ENCODE measurements around the gene COL13A1.

Gene COL13A1

DNA sequence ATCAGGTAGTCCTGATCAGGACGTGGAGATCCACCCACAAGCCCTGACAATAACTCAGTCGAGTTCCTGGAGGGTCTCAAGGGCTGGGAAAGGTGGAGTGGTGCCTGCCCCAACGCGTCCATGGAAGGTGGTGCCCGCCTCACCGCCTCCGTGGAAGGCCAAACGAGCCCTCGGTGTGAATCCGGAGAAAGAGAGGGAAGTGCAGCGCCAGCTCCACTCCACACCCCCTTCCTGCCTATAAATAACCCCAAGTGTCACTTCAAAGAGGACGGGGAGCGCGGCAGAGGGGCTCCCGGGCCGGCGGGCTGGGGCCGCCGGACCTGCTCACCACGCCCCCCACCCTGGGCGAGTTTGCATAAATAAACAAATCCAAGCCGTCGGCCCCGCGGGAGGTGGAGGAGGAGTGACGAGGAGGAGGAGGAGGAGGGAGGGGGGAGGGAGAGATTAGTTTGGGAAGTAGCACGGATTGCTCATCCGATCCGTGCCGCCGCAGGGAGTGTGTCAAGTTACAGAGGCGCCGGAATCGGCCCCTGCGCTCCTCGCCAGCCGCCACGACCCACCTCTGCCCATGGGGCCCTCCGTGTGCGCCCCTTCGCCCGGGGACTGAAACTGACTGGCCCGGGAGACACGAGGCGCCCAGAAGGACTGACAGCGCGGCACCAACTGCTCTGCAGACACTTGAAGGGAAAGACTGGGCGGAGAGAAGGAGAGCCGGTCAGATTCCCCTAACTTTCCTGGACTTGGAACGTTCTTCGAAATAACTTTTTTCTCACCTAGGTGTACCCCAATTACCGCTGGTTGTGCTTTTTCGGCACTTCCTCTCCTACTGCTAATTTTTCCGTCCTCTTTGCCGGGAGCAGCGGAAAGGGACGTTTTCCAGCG lies at the start of gene COL13A1:
TSS of gene COL13A1 (plus strand) at position 473 of the 882 bp plus-strand sequence. CDS start 518 bp downstream, outside the sequence.
- peak in 1 of 2 experiments; percentile 3 for DNase-seq

DNA sequence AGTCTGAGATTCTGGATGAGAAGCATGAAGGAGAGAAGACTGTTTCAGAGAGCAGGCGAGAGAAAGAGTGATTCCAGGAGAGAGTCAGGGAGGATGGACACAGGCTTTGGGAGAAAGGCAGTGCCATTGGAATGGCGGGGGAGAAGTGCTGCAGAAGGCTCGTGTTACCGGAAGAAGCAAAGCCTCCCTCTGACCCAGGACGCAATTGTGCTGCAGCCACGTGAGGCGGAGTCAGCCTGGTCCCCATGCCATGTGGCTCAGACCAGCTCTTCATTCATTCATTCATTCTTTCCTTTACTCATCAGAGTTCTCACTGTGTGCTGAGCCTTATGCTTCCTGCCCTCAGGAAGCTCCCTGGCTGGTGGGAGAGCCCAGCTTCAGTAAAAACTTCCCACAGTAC lies 49.2 kb upstream of the COL13A1 start:
- DNase-seq = no peak

DNA sequence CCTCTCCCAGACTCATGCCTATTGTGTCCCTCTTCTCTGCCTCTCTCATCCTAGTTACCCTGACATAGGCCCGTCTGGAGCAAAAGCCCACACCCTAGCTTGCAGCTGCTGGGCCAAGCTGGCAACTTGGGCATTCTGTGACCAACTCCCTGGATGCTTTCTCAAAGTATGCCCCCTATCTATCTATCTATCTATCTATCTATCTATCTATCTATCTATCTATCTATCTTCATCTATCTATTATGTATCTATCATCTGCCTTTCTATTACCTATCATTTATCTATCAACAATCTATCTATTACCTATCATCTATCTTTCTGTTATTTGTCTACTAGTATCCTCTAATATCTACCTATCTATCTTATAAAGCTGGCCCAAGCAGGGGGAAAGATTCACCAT lies 45.4 kb upstream of the COL13A1 start:
- DNase-seq = no peak

DNA sequence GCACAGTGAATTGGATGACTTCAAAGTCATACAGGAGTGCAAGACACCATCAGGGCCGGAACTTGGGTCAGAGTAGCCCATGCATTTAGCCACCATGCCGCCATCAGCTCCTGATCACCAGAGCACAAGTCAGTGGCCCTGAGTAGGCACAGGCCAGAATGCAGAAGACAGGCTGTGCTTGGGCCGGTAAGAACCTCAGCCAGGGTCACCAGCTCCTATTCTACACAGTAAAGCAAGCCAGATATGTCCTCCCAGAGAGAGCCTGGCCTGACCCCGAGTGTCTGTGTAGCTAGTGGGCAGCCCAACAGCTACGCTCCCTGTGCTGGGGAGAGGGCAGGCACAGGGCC lies 44.5 kb upstream of the COL13A1 start:
- no peak for DNase-seq

DNA sequence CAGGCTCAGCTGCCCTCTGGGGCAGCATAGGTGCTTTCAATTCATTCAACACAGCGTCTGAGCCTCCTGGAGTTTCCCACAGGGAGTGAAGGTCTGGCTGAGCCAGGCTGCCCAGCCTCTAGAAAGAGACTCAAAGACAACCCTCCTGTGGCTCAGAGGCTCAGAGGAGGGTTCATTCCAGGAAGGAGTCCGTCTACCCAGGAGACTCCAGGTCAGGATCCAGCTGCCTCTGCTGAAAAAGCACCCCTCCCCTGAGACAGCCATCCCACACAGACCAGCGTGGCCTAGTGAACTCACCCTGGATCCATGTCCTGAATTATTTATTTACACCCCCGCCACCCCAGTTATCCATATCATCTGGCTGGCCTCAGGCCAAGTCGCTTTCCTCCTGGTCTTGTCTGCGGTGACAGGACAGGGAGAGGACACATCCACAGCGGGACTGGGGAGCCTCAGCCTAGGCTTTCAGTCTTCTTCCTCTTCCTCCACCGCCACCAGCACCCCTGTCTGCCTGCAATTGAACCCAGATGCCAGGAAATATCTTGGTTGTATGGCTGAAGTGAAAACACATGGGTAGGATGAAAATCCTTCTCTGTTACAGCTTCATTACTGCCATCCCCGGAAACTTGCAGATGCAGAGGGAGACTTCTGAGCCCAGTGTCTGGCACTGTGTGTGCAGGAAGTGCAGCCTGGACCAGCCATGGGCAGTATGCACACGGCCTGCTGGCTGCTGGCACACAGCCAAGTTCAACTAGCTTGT lies 44.0 kb upstream of the COL13A1 start:
- peak; percentile 6 to 54 for DNase-seq

DNA sequence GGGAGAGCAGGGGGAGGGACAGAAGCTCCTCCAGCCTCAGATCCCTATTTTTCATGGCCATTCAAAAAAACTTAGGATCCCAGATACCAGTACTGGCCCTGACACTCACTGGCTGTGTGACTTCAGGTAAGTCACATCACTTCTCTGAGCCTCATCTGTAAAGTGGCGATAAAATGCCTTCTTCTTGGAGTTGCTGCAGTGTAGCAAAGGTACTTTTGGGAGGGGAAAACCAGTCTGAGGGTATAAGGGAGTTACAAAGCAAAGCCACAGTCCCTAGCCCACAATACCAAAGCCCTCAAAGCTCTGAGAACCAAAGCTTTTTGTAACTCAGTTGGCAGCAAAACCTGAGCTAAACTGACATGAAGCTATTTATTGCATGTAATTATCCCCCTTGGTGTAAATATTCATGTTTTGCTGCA lies 43.4 kb upstream of the COL13A1 start:
- DNase-seq = no peak

DNA sequence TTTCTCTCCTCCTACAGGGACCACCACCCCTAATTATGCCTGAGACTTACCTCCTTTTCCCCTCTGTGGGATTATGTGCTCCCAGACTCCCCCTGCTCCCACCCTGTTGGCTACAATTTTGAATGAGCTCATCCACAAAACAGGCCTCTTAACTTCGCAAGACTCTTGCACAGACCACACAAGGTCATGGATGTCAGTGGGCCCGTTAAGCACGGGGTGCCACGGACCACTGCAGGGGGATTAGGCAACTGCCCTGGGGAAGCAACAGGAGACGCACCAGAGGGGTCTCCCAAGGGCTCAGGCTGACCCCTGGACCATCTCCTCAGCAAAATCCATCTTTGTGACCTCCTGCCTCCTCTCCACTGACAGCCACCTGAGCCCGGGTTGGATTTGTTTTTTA lies 42.1 kb upstream of the COL13A1 start:
- no peak for DNase-seq

DNA sequence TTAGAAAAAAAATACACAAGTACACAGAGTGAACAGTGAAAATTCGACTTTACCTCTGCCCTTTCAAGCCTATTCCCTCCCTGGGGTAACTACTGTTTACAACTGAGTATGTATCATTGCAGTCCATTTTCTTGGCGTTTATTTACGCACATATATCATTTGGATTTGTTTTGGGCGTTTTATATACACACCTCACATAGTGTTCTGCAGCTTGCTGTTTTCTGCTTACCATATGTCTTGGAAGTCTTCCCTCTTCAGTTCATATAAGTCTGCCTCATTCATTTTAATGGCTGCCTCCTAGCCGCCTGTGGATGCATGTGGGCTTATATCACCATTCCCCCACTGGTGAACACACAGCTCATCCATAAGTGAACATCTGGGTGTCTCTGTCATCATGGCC lies 41.6 kb upstream of the COL13A1 start:
- DNase-seq = no peak

DNA sequence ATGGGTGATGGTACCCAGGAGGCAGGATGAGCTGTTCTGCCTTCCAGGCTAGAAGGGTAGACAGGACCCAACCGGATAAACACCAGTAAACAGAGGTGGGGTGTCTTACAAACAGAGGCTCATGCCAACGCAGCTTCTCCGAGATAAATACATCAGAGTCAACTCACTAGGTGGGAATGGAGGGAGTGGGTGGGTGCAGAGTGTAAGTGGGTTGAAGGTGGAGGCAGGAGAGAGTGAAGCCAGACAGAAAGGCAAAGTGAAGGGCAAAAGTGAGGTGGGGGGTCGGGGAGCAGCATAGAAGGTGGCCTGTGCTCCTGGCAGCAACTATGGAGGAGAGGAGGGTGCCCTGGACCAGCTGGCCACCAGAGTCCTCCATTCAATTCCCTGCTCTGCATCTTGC lies 40.4 kb upstream of the COL13A1 start:
- DNase-seq = no peak

DNA sequence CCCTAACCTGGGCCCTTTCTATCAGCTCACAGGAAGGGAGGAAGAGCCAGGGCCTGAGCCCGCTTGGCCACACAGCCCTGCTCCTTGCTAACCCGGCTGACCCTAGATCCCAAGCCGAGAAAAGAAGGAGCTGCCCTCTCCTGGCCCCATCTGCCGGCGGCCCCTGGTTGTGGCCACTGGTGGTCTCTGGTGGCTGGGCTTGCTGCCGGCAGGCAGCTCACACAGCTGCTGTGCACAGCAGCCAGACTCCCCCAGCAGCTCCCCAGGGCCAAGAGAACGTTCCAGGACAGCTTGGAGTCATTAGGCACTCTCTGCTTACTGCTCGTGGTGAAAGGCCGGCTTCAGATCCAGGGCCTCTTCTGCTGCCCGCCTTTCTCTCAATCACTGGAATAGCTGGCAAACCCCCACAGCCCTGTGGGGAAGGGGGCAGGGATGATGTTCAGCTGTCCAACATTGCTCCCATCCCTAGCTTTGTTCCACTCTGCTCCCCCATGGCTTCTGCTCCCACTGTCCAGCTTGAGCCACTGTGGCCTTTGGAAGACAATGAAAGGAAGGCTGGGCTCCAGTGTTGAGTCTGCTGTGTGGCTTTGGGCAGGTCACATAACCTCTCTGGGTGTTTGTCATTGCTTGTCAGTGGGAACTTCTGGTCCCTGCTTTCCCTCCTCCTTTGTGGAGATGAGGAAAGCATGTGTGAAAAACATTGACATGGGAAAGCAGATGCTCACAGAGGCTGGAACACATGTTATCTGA lies 35.4 kb upstream of the COL13A1 start:
- DNase-seq = no peak

DNA sequence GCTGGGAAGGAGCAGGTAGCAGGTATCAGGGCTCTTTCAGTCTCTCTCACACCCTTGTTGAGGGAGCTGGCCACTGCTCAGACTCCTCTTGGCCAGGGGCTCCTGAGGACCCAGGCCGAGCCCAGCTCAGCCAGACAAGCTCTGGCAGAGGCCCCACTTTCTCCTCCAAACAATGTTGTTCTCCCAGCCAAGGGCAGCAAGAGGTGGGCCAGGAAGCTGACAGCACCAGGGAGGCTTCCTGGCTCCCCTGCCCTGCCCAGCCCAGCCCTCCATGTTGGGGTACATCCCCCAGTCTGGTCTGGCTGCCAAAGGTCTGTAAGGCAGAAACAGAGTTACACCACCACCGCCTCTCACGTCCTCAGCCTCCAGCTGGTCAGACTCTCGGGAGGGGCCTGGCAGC lies 33.9 kb upstream of the COL13A1 start:
- DNase-seq = no peak

DNA sequence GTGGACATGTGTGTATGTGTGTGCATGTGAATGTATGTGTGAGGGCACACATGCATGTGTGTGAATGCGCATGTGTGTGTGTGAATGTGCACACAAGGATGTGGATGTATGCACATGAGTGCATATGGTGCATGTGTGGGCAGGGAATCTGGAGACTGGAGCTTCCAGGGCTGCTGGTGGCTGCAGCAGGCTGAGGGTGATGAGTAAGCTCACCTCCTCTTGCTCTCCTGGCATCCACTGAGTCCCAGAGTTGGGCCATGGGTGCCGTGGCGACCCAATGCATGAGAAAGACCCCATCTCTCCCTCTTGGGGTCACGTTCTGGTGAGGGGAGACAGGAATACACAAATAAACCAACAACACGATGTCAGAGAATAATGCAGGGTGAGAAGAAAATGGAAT lies 33.3 kb upstream of the COL13A1 start:
- DNase-seq = no peak

DNA sequence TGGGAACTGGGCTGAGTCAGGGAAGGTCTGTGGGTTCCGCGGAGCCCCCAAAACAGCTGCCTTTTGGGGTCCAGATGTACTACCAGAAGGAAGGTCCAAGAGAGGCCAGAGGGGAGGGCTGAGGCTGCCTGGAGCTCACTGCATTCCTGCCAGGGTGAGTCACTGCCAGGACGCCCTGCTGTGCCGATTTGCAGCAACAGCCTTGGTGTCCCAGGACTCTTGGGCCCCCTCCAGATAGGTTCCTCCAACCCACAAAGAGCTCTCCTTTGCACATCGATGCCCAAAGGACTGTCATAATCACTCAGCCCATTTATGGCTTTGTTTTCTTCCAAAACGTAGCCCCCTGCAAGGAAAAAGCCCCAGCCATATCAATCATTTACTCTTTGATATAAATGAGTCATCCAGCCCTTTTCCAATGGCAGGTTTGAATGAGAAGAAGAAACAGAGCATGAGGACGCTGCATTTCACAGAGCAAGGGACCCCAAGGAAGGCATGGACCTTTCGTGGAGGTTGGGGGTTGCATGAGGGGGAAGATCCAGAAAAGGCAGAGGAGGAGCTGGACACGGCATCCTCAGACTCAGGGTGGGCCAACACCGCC lies 32.2 kb upstream of the COL13A1 start:
- DNase-seq = no peak

DNA sequence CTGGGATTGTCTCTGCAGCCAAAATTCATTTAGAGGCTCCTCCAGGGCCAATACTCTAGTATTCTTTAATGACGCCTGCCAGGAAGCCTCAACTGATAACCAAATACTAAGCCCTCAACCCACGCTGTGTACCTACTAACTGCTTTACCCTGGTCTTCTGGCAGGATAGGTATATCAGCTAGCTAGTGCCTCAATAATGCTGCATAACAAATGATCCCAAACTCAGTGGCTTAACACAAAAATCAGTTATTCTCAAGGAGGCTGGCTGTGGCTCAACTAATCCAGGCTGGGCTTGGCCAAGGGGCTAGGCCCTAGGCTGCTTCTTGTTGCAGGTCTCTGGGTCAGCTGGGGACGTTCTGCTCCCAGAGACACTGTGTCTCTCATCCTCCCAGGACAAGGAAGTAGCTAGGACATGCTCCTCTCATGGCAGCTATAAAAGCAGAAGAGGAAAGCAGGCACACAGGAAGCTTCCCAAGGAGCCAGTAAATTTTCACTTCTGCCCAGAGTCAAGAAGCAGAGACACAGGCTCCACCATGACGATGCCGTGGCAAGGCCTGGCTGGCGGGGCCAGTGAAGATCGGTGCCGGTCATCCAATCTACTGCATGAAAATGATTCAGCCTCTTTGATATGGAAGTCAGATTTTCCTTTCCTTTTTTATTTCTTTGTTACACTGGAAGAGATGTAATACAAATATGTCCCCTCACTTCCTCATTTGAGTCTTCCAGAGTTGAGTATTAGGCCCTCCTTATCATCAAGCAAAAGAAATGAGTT lies 28.6 kb upstream of the COL13A1 start:
- no peak for DNase-seq

DNA sequence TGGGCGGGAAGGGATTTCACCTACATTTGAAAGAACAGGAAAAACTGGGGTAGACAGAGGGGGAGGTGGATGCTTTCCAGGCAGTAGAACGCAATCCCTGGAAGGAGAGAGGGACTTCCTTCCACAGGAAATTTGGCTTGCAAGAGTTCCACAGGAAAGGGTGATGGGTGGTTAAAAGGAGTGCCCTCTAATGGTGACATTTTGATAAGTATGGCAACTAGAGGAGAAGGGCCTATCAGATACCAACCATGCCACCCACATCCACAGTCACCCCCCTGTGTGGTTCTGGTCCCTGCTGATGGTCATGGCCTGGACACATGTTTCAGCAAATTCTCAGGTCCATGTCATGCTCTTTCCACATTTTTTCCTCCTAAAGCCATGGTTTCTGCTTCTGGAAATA lies 27.1 kb upstream of the COL13A1 start:
- DNase-seq = no peak

DNA sequence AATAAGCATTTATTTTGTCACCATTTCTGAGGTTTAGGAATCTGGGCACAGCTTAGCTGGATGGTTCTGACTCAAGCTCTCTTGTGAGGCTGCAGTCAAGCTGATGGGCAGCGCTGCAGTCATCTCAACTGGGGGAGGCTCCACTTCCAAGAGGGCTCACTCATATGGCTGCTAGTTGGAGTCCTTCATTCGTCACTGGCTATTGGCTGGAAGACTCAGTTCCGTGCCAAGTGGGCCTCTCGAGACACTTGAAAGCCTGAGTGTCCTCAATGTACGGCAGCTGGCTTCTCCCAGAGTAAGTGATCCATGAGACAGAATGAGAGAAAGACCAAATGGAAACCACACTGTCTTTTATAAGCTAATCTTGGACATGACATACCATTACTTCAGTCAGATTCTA lies 21.6 kb upstream of the COL13A1 start:
- DNase-seq = no peak

DNA sequence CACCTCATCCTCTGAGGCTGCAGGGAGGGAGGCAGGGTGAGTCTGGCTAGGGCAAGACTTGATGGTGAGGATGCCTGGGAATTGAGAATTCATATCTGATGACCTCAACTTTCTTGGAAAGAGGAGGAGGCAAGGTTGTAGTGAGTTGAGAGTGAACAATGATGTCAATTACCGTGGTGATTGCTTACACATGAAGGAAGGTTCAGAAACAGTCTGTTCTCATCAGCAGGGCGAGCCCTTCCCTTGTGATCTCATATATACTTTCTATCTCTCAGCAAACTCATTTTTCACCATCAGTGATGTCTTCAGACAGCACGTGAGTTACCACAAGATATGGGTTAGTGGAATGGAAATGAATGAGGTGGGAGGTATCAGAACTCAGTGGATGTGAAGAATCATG lies 20.1 kb upstream of the COL13A1 start:
- DNase-seq = no peak

DNA sequence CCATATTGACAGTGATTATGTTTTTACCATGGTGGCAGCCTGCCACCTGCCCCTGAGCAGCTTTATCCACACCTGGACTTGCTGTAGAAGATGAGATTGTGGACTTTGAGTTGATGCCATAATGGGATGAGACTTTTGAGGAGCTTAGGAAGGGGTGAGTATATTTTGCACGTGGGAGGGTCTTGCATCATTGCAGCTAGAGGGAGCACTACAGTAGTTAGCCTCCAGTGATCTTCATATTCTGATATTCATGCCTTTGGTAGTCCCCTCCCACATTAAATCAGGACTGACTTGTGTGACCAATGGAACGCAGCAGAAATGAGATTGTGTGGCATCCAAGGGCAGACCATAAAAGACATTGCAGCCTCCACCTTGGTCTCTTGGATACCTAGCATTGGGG lies 18.2 kb upstream of the COL13A1 start:
- DNase-seq = no peak

DNA sequence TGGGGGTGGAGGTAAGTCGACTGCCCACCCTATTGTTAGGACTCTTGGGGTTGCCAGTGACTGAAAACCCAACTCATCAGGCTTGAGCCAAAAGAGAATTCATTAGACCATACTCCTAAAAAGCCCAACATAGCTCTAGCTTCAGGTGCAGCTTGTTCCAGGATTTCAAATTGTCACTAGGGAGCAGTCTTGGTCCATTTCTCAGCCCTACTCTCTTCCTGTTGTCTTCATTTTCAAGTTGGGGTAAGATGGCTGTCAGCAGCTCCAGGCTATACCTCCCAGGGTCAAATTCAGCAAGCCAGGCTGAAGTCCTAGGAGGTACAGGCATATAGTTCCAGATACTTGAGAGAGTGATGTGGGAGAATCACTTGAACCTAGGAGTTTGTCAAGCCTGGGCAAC lies 14.9 kb upstream of the COL13A1 start:
- DNase-seq = no peak

DNA sequence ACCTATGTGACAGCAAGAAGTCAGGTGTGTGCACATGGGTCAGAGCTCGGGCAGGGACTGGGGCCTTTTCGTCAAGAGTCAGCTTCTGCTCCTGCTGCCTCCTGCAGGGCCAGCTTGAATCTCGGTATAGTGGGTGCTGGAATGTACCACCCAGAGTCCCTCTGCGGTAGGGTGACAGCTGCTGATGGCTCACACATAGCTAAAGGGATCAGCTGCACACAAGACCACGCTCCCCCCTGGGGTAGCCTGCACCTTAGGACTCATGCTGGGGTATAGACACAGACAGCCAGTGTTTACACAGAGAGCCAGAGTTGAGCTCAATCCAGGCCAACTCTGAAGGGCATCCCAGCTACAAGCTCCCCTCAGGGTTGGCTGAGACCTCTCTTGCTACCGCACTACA lies 14.0 kb upstream of the COL13A1 start:
- no peak for DNase-seq

DNA sequence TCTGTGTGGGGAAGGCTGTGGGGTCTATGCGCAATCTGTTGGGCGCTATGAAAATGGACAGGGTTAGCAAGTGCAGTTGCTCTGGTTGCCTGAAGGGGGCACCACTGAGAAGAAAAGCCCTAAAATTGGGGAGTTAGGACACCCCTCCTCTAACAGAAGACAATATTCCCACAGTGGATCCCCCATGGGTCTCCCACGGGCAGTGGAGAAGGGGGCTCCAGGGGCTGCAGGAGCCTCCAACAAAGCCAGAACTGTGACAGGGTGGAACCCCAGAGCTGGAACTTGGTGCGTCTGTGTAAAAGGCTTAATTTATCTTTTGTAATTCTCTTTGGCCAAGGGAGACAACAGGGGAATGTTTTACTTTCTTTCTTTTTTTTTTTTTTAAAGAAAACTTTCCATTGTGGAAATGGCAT lies 12.5 kb upstream of the COL13A1 start:
- DNase-seq = no peak

DNA sequence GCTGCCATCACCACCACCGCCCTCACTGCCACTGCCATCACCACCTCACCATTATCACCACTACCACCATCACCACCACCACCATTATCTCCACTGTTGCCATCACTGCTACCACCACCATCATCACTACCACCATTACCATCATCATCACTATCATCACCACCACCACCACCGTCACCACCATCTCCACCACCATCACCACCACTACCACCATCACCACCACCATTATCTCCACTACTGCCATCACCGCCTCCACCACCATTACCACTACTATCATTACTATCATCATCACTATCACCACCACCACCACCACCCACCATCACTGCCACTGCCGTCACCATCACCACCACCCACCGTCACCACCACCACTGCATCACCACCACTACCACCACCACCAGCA lies 9.9 kb upstream of the COL13A1 start:
- no peak for DNase-seq

All from NCI-H2081 (cell line).